AG04450 (cell line): ENCODE data around the gene FCAR. TPM values are rescaled to one million over a fixed set of nuclear protein-coding genes. Genes with fewer than 3 reads are reported as not detected.
"Not testable (repeated sequence)": the region's sequence is repeated elsewhere in the genome, so short reads cannot be mapped to it uniquely, and the experiment has no call there.

Experiments used
- CTCF ChIA-PET: fragments of 300-600, 350-600 bp; formaldehyde crosslinking; extraction: SDS; loops from one replicate; lab custom pipeline; 2022; ENCODE audit warnings: antibody characterized with exemption, inconsistent platforms; lab: Charles Lee
- POLR2A ChIA-PET: fragments of 350-600 bp; formaldehyde crosslinking; extraction: SDS; loops from one replicate; lab custom pipeline; 2021; ENCODE audit warnings: antibody characterized with exemption, inconsistent platforms; lab: Yijun Ruan, JAX
- DNase-seq: peaks from one replicate; pipeline ENCODE4 v3.0.0-alpha.2; 2011; ENCODE audit warnings: low read depth, low spot score
- H3K27ac ChIP-seq: one replicate; pipeline ENCODE4 v1.5.1; 2012; ENCODE audit warnings: low read depth, low read length, control low read depth
- H3K27me3 ChIP-seq: one replicate; pipeline ENCODE4 v1.6.0; 2012; ENCODE audit warnings: low read length; ENCODE audit not compliant: control insufficient read depth, insufficient read depth
- H3K4me3 ChIP-seq: 2 replicates; pipeline ENCODE4 v1.5.1; 2011; ENCODE audit warnings: mild to moderate bottlenecking, low read depth, low read length, control low read depth
- H3K9me3 ChIP-seq: 2 replicates; pipeline ENCODE4 v1.5.1; 2012; ENCODE audit warnings: low read length; ENCODE audit not compliant: control insufficient read depth, insufficient read depth
- polyA plus RNA-seq: library from polyadenylated mRNA; depleted of rRNA; stranded (reverse); fragments of >200 nt; gene quantifications from 2 replicates; pipeline ENCODE4 v1.2.3, GENCODE V29; 2011
- TF ChIP-seq, protein P1 (sequence below): IDR thresholded peaks from 2 replicates; pipeline ENCODE4 v1.5.1; 2011; ENCODE audit warnings: low read depth, low read length, control low read depth, inconsistent platforms

The FCAR gene
- polyA plus RNA-seq, 1 experiment: not detected

DNA sequence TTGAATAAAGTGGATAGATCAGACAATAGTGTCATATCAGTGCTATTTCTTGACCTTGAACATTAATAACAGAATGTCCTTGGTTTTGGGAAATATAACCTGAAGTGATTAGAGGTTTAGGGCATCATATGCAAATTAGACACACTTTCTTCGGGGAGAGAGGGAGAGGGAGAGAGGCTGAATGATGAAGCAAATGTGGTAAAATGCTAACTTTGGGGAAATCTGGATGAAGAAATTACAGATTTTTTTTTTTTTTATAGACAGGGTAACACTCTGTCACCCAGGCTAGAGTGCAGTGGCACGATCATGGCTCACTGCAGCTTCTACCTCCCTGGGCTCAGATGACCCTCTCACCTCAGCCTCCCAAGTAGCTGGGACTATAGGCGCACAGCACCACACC lies 28.0 kb downstream of the FCAR start:
- CTCF ChIA-PET: no interaction called here
- POLR2A ChIA-PET: no interaction called here
- no peak overlapping the region for H3K27ac ChIP-seq
- H3K4me3 ChIP-seq: no peak overlapping the region
- DNase-seq: no peak
- H3K27me3 ChIP-seq: no peaks in the 10 kb centered on the region
- peaks cover 42% of the 10 kb centered on the region for H3K9me3 ChIP-seq
- TF ChIP-seq, protein P1, sequence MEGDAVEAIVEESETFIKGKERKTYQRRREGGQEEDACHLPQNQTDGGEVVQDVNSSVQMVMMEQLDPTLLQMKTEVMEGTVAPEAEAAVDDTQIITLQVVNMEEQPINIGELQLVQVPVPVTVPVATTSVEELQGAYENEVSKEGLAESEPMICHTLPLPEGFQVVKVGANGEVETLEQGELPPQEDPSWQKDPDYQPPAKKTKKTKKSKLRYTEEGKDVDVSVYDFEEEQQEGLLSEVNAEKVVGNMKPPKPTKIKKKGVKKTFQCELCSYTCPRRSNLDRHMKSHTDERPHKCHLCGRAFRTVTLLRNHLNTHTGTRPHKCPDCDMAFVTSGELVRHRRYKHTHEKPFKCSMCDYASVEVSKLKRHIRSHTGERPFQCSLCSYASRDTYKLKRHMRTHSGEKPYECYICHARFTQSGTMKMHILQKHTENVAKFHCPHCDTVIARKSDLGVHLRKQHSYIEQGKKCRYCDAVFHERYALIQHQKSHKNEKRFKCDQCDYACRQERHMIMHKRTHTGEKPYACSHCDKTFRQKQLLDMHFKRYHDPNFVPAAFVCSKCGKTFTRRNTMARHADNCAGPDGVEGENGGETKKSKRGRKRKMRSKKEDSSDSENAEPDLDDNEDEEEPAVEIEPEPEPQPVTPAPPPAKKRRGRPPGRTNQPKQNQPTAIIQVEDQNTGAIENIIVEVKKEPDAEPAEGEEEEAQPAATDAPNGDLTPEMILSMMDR: no peak

DNA sequence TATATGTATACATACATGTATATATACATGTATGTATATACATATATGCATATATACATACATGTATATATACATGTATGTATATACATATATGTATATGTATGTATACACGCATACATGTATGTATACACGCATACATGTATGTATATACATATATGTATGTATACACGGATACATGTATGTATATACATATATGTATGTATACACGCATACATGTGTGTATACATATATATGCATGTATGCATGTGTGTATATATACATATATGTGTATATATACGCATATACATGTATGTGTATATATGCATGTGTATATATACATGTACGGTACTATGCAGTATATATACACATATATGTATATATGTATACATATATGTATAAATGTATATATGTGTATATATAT lies 29.3 kb downstream of the FCAR start:
- Histone ChIP-seq H3K4me3 (no peak overlapping the region), H3K9me3 (peaks cover 43% of the 10 kb centered on the region), H3K27ac (no peak overlapping the region), H3K27me3 (no peaks in the 10 kb centered on the region)
- DNase-seq: no peak
- CTCF ChIA-PET: no interaction called here
- POLR2A ChIA-PET: no interaction called here
- TF ChIP-seq, protein P1: no peak

DNA sequence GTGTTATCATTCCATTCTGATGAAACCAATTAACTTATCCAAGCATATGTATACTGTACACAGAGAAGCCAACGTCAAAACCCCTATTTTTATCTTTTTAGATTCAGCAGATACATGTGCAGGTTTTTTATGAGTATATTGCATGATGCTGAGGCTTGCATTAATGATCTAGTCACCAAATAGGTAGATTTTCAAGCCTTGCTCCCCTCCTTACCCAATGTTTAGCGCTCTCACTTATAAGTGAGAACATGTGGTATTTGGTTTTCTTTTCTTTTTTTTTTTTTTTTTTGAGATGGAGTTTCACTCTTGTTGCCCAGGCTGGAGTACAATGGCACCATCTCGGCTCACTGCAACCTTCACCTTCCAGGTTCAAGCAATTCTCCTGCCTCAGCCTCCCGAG lies 30.2 kb downstream of the FCAR start:
- H3K4me3 ChIP-seq, H3K27me3 ChIP-seq, H3K27ac ChIP-seq, POLR2A ChIA-PET, CTCF ChIA-PET, DNase-seq: not testable (repeated sequence)
- H3K9me3 ChIP-seq: peaks cover 52% of the 10 kb centered on the region

DNA sequence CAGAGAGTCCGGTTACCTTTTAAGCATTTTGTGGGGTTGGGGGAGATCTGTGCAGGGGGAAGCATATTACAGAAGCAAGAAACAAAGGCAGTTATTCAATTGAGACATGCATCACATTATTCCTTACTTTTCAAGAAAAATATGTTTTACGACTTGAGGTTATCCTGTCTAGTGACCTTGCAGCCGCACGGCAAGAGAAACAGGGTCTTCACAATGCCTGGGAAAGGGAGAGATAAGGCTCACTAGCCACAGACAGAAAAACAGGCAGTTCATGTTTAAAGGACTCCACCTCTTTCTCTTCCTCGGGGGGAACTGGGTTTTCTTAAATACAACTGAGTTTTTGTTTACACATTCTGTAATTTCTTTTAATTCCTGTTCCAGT lies 31.4 kb downstream of the FCAR start:
- CTCF ChIA-PET: no interaction called here

DNA sequence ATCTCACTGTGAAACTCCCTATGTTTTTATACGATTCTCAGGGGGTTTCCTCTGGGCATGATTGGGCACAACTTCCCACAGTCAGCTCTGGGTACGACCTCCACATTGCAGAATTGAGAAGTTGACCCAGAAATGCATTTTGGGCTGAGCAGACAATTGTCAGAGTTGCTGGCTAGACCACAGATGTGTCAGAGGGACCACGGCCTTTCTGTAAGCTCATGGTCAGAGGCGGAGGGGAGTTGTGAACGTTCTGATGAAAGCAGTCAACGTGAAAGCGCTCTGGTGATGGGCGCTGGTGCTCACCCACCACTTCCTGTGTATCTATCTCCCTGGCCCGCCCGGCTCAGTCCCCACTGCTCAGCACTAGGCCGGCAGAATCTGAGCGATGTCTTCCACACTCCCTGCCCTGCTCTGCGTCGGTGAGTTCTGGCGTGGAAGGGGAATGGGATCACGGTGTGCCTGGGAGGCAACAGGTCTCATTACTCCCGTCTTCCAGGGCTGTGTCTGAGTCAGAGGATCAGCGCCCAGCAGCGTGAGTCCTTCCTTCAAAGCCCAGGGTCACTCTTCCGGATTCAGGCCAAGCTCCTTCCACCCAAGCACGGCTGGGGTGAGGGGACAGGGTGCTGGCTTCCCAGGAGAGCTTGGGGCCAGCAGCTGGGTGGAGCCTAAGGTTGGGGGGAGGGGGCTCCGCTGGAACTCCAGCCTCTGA lies 31.9 kb downstream of the FCAR start, which contains the start of gene NCR1:
NCR1 (plus strand) TSS at position 346 of the 709 bp plus-strand sequence; CDS start at position 386, 40 bp downstream.
- Histone ChIP-seq H3K27ac (no peak within 1 kb of the TSS), H3K9me3 (peaks cover 59% of the 10 kb centered on the region), H3K4me3 (no peak within 1 kb of the TSS), H3K27me3 (no peaks in the 10 kb centered on the region)
- TF ChIP-seq, protein P1: no peak
- ChIA-PET CTCF (no interaction called here), POLR2A (no interaction called here)
- DNase-seq: no peak

More for the DNA sequence above, 31.4 kb downstream of the FCAR start:
- H3K4me3 ChIP-seq: no peak overlapping the region
- no peak overlapping the region for H3K27ac ChIP-seq
- H3K9me3 ChIP-seq: peaks cover 60% of the 10 kb centered on the region
- no peak for DNase-seq
- TF ChIP-seq, protein P1: no peak
- POLR2A ChIA-PET: no interaction called here
- no peaks in the 10 kb centered on the region for H3K27me3 ChIP-seq
